GM23338 (cell line): ENCODE results near the gene MLLT6. TPM values are rescaled to one million over a fixed set of nuclear protein-coding genes. Genes with fewer than 3 reads are reported as not detected.

ENCODE experiments used
- ATAC-seq: fragments of 200-7000 bp; cut with Tn5 transposase; 3 replicates; pipeline ENCODE4 v1.9.1; 2020
- DNase-seq: peaks from one replicate; pipeline ENCODE4 v3.0.0-alpha.2; 2015; ENCODE audit warnings: low spot score
- H2AFZ ChIP-seq: fragments of 200-600 bp; sonication (generic); 2 replicates; pipeline ENCODE4 v1.8.0; 2016; ENCODE audit warnings: antibody characterized with exemption, mild to moderate bottlenecking, moderate library complexity
- H3F3A ChIP-seq: fragments of 200-600 bp; sonication (generic); replicated peaks from 2 replicates; pipeline ENCODE4 v1.8.0; 2017; ENCODE audit warnings: antibody characterized with exemption, mixed run types, low read depth
- H3K27ac ChIP-seq: fragments of 200-600 bp; sonication (generic); 2 replicates; pipeline ENCODE4 v1.6.1; 2016; ENCODE audit warnings: low read depth
- H3K27me3 ChIP-seq: fragments of 200-600 bp; sonication (generic); 2 replicates; pipeline ENCODE4 v1.8.0; 2016; ENCODE audit warnings: mild to moderate bottlenecking, mixed run types, moderate library complexity; ENCODE audit not compliant: insufficient read depth
- H3K36me3 ChIP-seq: fragments of 200-600 bp; sonication (generic); 2 replicates; pipeline ENCODE4 v1.8.0; 2016; ENCODE audit warnings: mild to moderate bottlenecking; ENCODE audit not compliant: insufficient read depth
- H3K4me1 ChIP-seq: fragments of 200-600 bp; sonication (generic); 2 replicates; pipeline ENCODE4 v1.8.0; 2016; ENCODE audit warnings: mild to moderate bottlenecking, moderate library complexity; ENCODE audit not compliant: insufficient read depth
- H3K4me2 ChIP-seq: fragments of 200-600 bp; sonication (generic); 2 replicates; pipeline ENCODE4 v1.7.1; 2017; ENCODE audit warnings: mixed run types
- H3K4me3 ChIP-seq: fragments of 200-600 bp; sonication (generic); 2 replicates; pipeline ENCODE4 v1.6.1; 2016; ENCODE audit warnings: mixed run types
- H3K79me2 ChIP-seq: fragments of 200-600 bp; sonication (generic); replicated peaks from 2 replicates; pipeline ENCODE4 v1.8.0; 2017; ENCODE audit warnings: mild to moderate bottlenecking; ENCODE audit not compliant: insufficient read depth
- H3K9me2 ChIP-seq: fragments of 200-600 bp; sonication (generic); 2 replicates; pipeline ENCODE4 v1.8.0; 2017; ENCODE audit not compliant: insufficient read depth
- H4K20me1 ChIP-seq: fragments of 200-600 bp; sonication (generic); replicated peaks from 2 replicates; pipeline ENCODE4 v1.8.0; 2017; ENCODE audit warnings: mild to moderate bottlenecking; ENCODE audit not compliant: insufficient read depth
- H3K27ac Mint-ChIP-seq: 2 replicates; pipeline ENCODE4 v1.8.0; 2020; ENCODE audit warnings: inconsistent platforms, mild to moderate bottlenecking, moderate library complexity, mixed read lengths
- H3K27me3 Mint-ChIP-seq: 3 replicates; pipeline ENCODE4 v1.8.0; 2022; ENCODE audit warnings: low read depth, mild to moderate bottlenecking, moderate library complexity, mixed read lengths, inconsistent platforms; ENCODE audit not compliant: insufficient read depth, poor library complexity
- H3K36me3 Mint-ChIP-seq: 3 replicates; pipeline ENCODE4 v1.8.0; 2021; ENCODE audit warnings: low read depth, mild to moderate bottlenecking, inconsistent platforms, moderate library complexity, mixed read lengths
- H3K4me1 Mint-ChIP-seq: 3 replicates; pipeline ENCODE4 v1.8.0; 2020; ENCODE audit warnings: mild to moderate bottlenecking, inconsistent platforms, mixed read lengths
- H3K4me3 Mint-ChIP-seq: 3 replicates; pipeline ENCODE4 v1.8.0; 2021; ENCODE audit warnings: moderate library complexity, mild to moderate bottlenecking, inconsistent platforms, mixed read lengths
- H3K9me3 Mint-ChIP-seq: 3 replicates; pipeline ENCODE4 v1.8.0; 2020; ENCODE audit warnings: moderate library complexity, mild to moderate bottlenecking, inconsistent platforms, mixed read lengths
- CREB1 ChIP-seq: fragments of 250-450 bp; sonication (Bioruptor Pico); IDR thresholded peaks from 2 replicates; pipeline ENCODE4 v1.5.0; 2020; ENCODE audit warnings: low read depth, mild to moderate bottlenecking, moderate library complexity
- CTCF ChIP-seq, 2 experiments: fragments of 200-600 bp in 1 of 2; sonication (generic) in 1 of 2; conservative IDR thresholded peaks; 2 replicates each; pipeline versions ENCODE4 v1.5.1 to v1.6.1; 2016 to 2017; ENCODE audit warnings: antibody characterized with exemption in 2 of 2, low read depth in 2 of 2, mild to moderate bottlenecking in 2 of 2, moderate library complexity in 1 of 2
- ETS1 ChIP-seq: IDR thresholded peaks from 2 replicates; pipeline ENCODE4 v1.6.1; 2016; ENCODE audit warnings: antibody characterized with exemption
- EZH2 ChIP-seq: fragments of 200-600 bp; sonication (generic); IDR thresholded peaks from one replicate; pipeline ENCODE4 v1.8.0; 2017; ENCODE audit warnings: antibody characterized with exemption, mild to moderate bottlenecking, low read depth; ENCODE audit not compliant: unreplicated experiment
- EZH2phosphoT487 ChIP-seq: fragments of 200-600 bp; sonication (generic); IDR thresholded peaks from one replicate; pipeline ENCODE4 v1.8.1; 2018; ENCODE audit warnings: antibody characterized with exemption; ENCODE audit not compliant: unreplicated experiment
- JUNB ChIP-seq: IDR thresholded peaks from one replicate; pipeline ENCODE4 v1.6.1; 2016; ENCODE audit warnings: antibody characterized with exemption; ENCODE audit not compliant: unreplicated experiment
- NANOG ChIP-seq: IDR thresholded peaks from 2 replicates; pipeline ENCODE4 v1.6.1; 2016; ENCODE audit warnings: antibody characterized with exemption, borderline replicate concordance
- POLR2AphosphoS5 ChIP-seq: IDR thresholded peaks from 2 replicates; pipeline ENCODE4 v1.6.1; 2016; ENCODE audit warnings: antibody characterized with exemption, low read depth
- STAT1 ChIP-seq: IDR thresholded peaks from one replicate; pipeline ENCODE4 v1.6.1; 2016; ENCODE audit warnings: antibody characterized with exemption; ENCODE audit not compliant: unreplicated experiment
- ZNF114 ChIP-seq: fragments of 250-450 bp; sonication (Bioruptor Pico); IDR thresholded peaks from 2 replicates; pipeline ENCODE4 v1.5.0; 2020; ENCODE audit warnings: mild to moderate bottlenecking, moderate library complexity
- ZNF331 ChIP-seq: fragments of 250-450 bp; sonication (Bioruptor Pico); IDR thresholded peaks from 2 replicates; pipeline ENCODE4 v1.5.0; 2020; ENCODE audit warnings: low read depth, mild to moderate bottlenecking, moderate library complexity
- polyA plus RNA-seq: library from polyadenylated mRNA; unstranded; fragments of >200 nt; fragmentation: Nextera tagmentation; extraction: Ambion mirVana; gene quantifications from 2 replicates; pipeline ENCODE4 v1.2.1, GENCODE V29; 2016
- total RNA-seq: library from RNA; depleted of rRNA; stranded (reverse); fragments of >200 nt; shearing (Covaris generic); gene quantifications from 2 replicates; pipeline ENCODE4 v1.2.3, GENCODE V29; 2014
- TF ChIP-seq, protein P1 (sequence below): fragments of 250-450 bp; sonication (Bioruptor Pico); IDR thresholded peaks from 2 replicates; pipeline ENCODE4 v1.5.0; 2020; ENCODE audit warnings: mild to moderate bottlenecking, moderate library complexity

Gene MLLT6
- total and polyA plus RNA-seq, 2 experiments from 2014 or later, result 2.6 to 2.8 TPM

GRCh38 chr17:38739305-38739704 is 34.2 kb downstream of the MLLT6 start (continued):
- TF ChIP-seq CTCF (conservative IDR thresholded peaks at IDR 0.05; ENCODE audit: low read depth in 2 of 2), result no peak
- TF ChIP-seq STAT1, result no peak
- TF ChIP-seq, protein P1, sequence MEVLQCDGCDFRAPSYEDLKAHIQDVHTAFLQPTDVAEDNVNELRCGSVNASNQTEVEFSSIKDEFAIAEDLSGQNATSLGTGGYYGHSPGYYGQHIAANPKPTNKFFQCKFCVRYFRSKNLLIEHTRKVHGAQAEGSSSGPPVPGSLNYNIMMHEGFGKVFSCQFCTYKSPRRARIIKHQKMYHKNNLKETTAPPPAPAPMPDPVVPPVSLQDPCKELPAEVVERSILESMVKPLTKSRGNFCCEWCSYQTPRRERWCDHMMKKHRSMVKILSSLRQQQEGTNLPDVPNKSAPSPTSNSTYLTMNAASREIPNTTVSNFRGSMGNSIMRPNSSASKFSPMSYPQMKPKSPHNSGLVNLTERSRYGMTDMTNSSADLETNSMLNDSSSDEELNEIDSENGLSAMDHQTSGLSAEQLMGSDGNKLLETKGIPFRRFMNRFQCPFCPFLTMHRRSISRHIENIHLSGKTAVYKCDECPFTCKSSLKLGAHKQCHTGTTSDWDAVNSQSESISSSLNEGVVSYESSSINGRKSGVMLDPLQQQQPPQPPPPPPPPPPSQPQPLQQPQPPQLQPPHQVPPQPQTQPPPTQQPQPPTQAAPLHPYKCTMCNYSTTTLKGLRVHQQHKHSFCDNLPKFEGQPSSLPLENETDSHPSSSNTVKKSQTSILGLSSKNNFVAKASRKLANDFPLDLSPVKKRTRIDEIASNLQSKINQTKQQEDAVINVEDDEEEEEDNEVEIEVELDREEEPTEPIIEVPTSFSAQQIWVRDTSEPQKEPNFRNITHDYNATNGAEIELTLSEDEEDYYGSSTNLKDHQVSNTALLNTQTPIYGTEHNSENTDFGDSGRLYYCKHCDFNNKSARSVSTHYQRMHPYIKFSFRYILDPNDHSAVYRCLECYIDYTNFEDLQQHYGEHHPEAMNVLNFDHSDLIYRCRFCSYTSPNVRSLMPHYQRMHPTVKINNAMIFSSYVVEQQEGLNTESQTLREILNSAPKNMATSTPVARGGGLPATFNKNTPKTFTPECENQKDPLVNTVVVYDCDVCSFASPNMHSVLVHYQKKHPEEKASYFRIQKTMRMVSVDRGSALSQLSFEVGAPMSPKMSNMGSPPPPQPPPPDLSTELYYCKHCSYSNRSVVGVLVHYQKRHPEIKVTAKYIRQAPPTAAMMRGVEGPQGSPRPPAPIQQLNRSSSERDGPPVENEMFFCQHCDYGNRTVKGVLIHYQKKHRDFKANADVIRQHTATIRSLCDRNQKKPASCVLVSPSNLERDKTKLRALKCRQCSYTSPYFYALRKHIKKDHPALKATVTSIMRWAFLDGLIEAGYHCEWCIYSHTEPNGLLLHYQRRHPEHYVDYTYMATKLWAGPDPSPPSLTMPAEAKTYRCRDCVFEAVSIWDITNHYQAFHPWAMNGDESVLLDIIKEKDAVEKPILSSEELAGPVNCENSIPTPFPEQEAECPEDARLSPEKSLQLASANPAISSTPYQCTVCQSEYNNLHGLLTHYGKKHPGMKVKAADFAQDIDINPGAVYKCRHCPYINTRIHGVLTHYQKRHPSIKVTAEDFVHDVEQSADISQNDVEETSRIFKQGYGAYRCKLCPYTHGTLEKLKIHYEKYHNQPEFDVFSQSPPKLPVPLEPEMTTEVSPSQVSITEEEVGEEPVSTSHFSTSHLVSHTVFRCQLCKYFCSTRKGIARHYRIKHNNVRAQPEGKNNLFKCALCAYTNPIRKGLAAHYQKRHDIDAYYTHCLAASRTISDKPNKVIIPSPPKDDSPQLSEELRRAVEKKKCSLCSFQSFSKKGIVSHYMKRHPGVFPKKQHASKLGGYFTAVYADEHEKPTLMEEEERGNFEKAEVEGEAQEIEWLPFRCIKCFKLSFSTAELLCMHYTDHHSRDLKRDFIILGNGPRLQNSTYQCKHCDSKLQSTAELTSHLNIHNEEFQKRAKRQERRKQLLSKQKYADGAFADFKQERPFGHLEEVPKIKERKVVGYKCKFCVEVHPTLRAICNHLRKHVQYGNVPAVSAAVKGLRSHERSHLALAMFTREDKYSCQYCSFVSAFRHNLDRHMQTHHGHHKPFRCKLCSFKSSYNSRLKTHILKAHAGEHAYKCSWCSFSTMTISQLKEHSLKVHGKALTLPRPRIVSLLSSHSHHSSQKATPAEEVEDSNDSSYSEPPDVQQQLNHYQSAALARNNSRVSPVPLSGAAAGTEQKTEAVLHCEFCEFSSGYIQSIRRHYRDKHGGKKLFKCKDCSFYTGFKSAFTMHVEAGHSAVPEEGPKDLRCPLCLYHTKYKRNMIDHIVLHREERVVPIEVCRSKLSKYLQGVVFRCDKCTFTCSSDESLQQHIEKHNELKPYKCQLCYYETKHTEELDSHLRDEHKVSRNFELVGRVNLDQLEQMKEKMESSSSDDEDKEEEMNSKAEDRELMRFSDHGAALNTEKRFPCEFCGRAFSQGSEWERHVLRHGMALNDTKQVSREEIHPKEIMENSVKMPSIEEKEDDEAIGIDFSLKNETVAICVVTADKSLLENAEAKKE (CRISPR knock-in tag), result no peak
- no peak for TF ChIP-seq CREB1 (CRISPR knock-in tag)
- no peak for TF ChIP-seq JUNB

GRCh38 chr17:38740044-38740443 is 35.0 kb downstream of the MLLT6 start:
- no peak overlapping the region for H2AFZ ChIP-seq
- 0 out of 2 replicates have a peak, but pooled peaks cover 11% of the 10 kb centered on the region for H3F3A ChIP-seq
- H3K9me2 ChIP-seq, result no peaks in the 10 kb centered on the region
- ATAC-seq (no peak), DNase-seq (no peak)
- H3K9me3 Mint-ChIP-seq, result no peaks in the 10 kb centered on the region; the same call in 2 of the 3 replicates
- H3K27ac ChIP-seq, result no peak overlapping the region
- no peak overlapping the region for H3K27ac Mint-ChIP-seq
- peaks cover 73% of the 10 kb centered on the region for H3K36me3 Mint-ChIP-seq
- peaks cover 52% of the 10 kb centered on the region for H4K20me1 ChIP-seq
- peaks cover 5% of the 10 kb centered on the region for H3K36me3 ChIP-seq
- H3K4me1 ChIP-seq, result peaks cover 17% of the 10 kb centered on the region
- peaks cover 52% of the 10 kb centered on the region for H3K79me2 ChIP-seq
- H3K4me3 ChIP-seq, result no peak overlapping the region
- peaks cover 43% of the 10 kb centered on the region for H3K4me1 Mint-ChIP-seq
- no peak overlapping the region for H3K4me3 Mint-ChIP-seq
- H3K4me2 ChIP-seq, result no peak overlapping the region
- H3K27me3 Mint-ChIP-seq, result peaks cover 28% of the 10 kb centered on the region
- no peaks in the 10 kb centered on the region for H3K27me3 ChIP-seq
- no peak for TF ChIP-seq ETS1
- TF ChIP-seq ZNF114 (CRISPR knock-in tag), result no peak
- TF ChIP-seq ZNF331 (CRISPR knock-in tag), result no peak
- no peak for TF ChIP-seq JUNB
- TF ChIP-seq EZH2phosphoT487, result no peak
- TF ChIP-seq CTCF (conservative IDR thresholded peaks at IDR 0.05; ENCODE audit: low read depth in 2 of 2), result no peak
- TF ChIP-seq STAT1, result no peak
- TF ChIP-seq POLR2AphosphoS5, result no peak
- no peak for TF ChIP-seq EZH2
- no peak for TF ChIP-seq CREB1 (CRISPR knock-in tag)
- TF ChIP-seq NANOG, result no peak
